Choroid plexus epithelial cell (primary cell): ENCODE data around the gene GOLGA8F.
"Not testable (repeated sequence)": the region's sequence is repeated elsewhere in the genome, so short reads cannot be mapped to it uniquely, and the experiment has no call there.

Source experiments
- DNase-seq: peaks from one replicate; pipeline ENCODE4 v3.0.0-alpha.2; 2010; ENCODE audit warnings: low read depth
- H3K4me3 ChIP-seq: 2 replicates; pipeline ENCODE4 v1.5.1; 2011; ENCODE audit warnings: low read depth, mild to moderate bottlenecking, control low read depth, low read length, moderate library complexity

GOLGA8F gene, protein sequence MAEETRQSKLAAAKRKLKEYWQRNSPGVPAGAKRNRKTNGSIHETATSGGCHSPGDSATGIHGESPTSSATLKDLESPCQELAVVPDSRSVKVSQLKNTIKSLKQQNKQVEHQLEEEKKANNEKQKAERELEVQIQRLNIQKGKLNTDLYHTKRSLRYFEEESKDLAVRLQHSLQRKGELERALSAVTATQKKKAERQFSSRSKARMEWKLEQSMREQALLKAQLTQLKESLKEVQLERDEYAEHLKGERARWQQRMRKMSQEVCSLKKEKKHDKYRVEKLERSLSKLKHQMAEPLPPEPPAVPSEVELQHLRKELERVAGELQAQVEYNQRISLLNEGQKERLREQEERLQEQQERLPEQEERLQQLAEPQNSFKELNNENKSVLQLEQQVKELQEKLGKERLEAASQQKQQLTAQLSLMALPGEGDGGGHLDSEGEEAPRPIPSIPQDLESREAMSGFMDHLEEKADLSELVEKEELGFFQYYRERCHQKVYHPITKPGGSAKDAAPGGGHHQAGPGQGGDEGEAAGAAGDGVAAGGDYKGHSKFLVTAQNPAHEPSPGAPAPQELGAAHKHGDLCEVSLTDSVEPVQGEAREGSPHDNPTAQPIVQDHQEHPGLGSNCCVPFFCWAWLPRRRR

DNA sequence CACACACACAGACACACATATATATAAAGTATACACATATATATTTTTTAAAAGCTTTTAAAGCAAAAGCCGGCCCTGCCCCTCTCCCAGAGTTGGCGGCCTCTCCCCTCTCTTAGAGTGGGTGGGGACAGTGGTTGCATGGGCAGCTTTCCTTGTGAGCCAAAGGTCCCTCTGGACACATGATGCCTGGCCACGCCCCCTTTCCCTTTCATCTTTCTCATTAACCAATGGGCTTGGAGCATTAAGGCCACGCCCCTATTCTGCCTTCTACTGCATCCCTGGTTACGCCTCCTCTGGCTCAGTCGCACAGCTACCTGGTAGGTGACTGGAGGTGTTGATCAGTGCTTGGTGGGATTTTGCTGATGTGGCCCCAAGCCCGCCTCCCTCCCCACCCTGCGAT lies at the start of gene GOLGA8F:
Gene GOLGA8F, plus strand, starts transcription at position 301 of the 400 bp plus-strand sequence. Its CDS starts 98 bp downstream, at position 399.
- H3K4me3 ChIP-seq, DNase-seq: not testable (repeated sequence)

DNA sequence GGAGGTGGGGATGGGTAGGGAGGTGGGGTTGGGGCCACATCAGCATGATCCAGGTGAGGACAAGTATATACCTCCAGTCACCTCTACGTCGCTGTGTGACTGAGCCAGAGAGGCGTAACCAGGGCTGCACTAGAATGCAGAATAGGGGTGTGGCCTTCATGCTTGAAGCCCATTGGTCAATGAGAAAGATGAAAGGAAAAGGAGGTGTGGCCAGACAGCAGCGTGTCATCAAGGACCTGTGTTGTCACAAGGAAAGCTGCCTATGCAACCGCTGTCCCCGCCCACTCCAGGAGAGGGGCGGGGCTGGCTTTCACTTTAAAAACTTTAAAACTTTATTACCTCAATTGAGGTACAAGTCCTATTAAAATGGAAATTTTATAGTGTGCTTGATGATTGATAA lies 20.5 kb upstream of the GOLGA8F start, which contains the start of gene GOLGA6L24:
Gene GOLGA6L24, minus strand, starts transcription at position 101 of the 400 bp plus-strand sequence. Its CDS starts 61 bp downstream, at position 40.
- not testable (repeated sequence) for DNase-seq, H3K4me3 ChIP-seq

DNA sequence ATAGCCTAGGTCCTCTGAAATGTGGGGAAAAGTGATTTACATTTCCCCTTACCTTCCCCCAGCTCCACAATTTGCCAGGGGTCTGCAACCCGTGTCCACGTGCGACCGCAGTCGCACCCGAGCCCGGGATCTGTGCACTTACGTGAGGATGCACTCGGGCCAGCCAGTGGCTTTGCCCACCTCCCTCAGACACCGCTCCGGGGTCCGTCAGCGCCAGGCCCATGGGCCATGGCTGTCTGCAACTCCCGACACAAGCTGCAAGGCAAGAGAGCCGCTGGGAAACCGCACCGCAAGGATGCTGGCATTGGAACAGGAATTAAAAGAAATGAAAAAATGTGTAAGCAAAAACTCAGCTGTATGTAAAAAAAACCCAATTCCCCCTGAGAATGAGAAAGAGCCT lies 13.0 kb upstream of the GOLGA8F start:
- H3K4me3 ChIP-seq, DNase-seq: not testable (repeated sequence)

DNA sequence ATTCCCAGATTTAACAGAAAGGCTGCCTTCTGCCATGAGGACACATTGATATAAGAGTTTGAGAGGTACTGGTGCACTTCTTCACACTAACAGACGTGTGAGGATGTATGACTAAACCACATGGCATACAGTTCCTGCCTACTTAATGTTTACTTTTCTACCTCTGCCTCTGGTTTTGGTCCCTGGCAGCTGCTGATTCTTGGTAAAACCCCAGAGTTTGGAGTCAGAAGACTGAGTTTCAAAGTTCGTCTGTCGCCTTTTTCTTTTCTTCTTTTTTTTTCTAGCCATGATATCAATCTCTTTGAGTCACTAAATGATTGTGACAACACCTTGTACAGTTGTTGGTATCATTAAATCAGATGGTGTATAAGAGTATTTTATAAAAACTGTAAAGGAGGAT lies 1.6 kb downstream of the GOLGA8F start:
- not testable (repeated sequence) for H3K4me3 ChIP-seq, DNase-seq

DNA sequence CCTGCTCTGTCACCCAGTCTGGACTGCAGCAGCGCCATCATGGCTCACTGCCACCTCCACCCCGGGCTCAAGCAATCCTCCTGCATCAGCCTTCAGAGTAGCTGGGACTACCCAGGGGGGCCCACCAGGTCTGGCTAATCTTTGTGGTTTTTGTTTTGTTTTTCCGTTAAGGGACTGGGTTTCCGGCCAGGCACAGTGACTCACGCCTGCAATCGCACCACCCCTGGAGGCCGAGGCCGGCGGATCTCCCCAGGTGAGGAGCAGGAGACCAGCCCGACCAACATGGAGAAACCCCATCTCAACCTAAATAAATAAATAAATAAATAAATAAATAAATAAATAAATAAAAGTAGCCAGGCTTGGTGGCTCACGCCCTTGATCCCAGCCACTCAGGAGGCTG lies 17.6 kb downstream of the GOLGA8F start:
- DNase-seq, H3K4me3 ChIP-seq: not testable (repeated sequence)

DNA sequence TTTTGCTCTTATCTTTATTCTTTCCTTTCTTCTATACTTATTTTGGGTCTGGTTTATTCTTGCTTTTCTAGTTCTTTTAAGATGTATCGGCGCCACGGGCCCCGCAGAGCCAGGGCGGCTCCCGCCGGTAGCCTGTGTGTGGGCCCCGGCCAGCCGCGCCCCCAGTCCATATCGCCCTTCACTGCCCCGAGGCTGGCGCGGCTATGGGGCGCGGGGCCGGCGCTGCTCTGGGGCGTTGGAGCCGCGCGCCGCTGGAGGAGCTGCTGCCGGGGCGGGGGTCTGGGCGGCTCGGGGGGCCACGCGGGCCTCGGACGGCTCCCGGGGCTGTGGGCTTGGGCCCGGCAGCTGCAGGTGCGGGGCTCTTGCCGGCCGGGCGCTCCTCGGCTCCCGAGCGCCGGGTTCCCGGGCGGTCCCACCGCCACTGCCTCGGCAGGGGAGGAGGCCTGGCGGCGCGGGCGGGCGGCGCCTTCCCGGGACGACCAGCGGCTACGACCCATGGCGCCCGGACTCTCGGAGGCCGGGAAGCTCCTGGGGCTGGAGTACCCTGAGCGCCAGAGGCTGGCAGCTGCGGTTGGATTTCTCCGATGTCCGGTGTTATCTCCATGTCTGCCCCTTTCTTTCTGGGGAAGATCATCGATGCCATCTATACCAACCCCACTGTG lies 24.4 kb downstream of the GOLGA8F start:
- not testable (repeated sequence) for H3K4me3 ChIP-seq, DNase-seq

DNA sequence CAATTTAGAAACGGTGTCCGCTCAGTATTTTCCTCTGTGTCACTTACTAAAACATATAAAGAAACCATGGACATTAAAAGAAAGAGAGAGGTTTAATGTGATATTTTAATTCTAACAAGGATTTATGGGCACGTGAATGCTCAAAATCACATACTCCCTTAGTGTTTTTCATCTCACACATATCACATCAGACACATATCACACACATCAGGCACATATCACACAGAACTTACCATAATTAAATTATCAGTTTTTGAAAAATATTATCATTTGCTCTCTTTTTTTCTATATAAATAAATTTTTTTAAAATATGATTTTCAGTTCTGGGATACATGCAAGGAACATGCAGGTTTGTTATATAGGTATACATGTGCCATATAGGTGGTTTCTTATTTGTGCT lies 42.0 kb downstream of the GOLGA8F start:
- not testable (repeated sequence) for DNase-seq

DNA sequence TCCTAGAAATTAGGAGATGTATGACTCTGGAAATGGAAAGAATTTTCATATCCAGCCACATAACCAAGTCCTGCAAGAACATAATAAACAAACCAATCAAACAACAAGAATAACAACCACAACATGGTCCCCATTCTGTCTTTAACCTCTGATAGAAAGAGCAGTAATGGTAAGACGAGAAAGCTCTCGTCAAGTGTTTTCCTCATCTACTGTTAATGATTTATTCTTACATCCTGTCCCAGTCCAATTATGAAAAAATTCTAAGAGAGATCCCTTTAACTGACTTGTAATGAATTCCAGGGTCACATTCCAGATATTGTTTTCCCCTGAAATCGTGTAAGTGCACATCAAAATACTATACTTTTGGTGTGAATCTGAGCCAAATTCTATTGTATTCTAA lies 57.1 kb downstream of the GOLGA8F start:
- not testable (repeated sequence) for H3K4me3 ChIP-seq, DNase-seq

More for the DNA sequence above, 42.0 kb downstream of the GOLGA8F start:
- H3K4me3 ChIP-seq = not testable (repeated sequence)
